SK-N-MC (cell line): ENCODE data around the gene RIN2.

ENCODE experiments used
- DNase-seq: peaks from one replicate; pipeline ENCODE4 v3.0.0-alpha.2; 2011; ENCODE audit warnings: low read depth, low spot score
- H3K27ac ChIP-seq: fragments of 200-600 bp; sonication (generic); 2 replicates; pipeline ENCODE4 v1.5.1; 2016; ENCODE audit warnings: mixed run types
- H3K36me3 ChIP-seq: fragments of 200-600 bp; sonication (generic); 2 replicates; pipeline ENCODE4 v1.6.1; 2017; ENCODE audit warnings: antibody characterized with exemption, low read length, mixed read lengths; ENCODE audit not compliant: insufficient read depth
- H3K4me3 ChIP-seq: fragments of 200-600 bp; sonication (generic); 2 replicates; pipeline ENCODE4 v1.5.1; 2016
- H3K9ac ChIP-seq: fragments of 200-600 bp; sonication (generic); 2 replicates; pipeline ENCODE4 v1.8.0; 2017; ENCODE audit warnings: mixed run types, mixed read lengths; ENCODE audit not compliant: insufficient read length
- H3K9me3 ChIP-seq: fragments of 200-600 bp; sonication (generic); 2 replicates; pipeline ENCODE4 v1.6.1; 2017; ENCODE audit warnings: low read depth, mild to moderate bottlenecking, antibody characterized with exemption, low read length, moderate library complexity, mixed read lengths
- EZH2 ChIP-seq: fragments of 200-600 bp; sonication (generic); IDR thresholded peaks from one replicate; pipeline ENCODE4 v1.6.1; 2017; ENCODE audit warnings: antibody characterized with exemption
- FOXP2 ChIP-seq: optimal IDR thresholded peaks from 2 replicates; pipeline ENCODE3; 2011; ENCODE audit warnings: mild to moderate bottlenecking, moderate library complexity; ENCODE audit not compliant: insufficient read depth; ENCODE audit errors: extremely low read length, control extremely low read depth
- POLR2AphosphoS5 ChIP-seq: IDR thresholded peaks from 2 replicates; pipeline ENCODE4 v1.6.1; 2012; ENCODE audit warnings: mild to moderate bottlenecking, low read depth, low read length, borderline replicate concordance

The RIN2 gene

GRCh38 chr20:19758133-19758500, at the start of gene RIN2:
Gene RIN2, plus strand, starts transcription at chr20:19758258. Its CDS starts 131,344 bp downstream, at chr20:19889602.
- H3K9me3 ChIP-seq = no peaks in the 10 kb centered on the region
- no peak for DNase-seq
- TF ChIP-seq POLR2AphosphoS5 (peak; percentile 40), EZH2 (no peak), FOXP2 (no peak)
- peak within 1 kb of the TSS; percentile 71 for H3K9ac ChIP-seq
- peak within 1 kb of the TSS; percentile 67 for H3K27ac ChIP-seq
- H3K36me3 ChIP-seq = no peaks in the 10 kb centered on the region
- H3K4me3 ChIP-seq = peak within 1 kb of the TSS; percentile 84

GRCh38 chr20:19709635-19710335, 48.3 kb upstream of the RIN2 start:
- Histone ChIP-seq H3K36me3 (no peaks in the 10 kb centered on the region), H3K27ac (no peak overlapping the region), H3K9ac (no peak overlapping the region), H3K9me3 (no peaks in the 10 kb centered on the region), H3K4me3 (no peak overlapping the region)
- TF ChIP-seq EZH2 (no peak), FOXP2 (no peak), POLR2AphosphoS5 (no peak)
- DNase-seq = no peak

GRCh38 chr20:19710336-19711120, 47.5 kb upstream of the RIN2 start:
- DNase-seq = no peak
- Histone ChIP-seq H3K27ac (no peak overlapping the region), H3K9me3 (no peaks in the 10 kb centered on the region), H3K4me3 (no peak overlapping the region), H3K36me3 (no peaks in the 10 kb centered on the region; the same call in 1 of the 2 replicates), H3K9ac (no peak overlapping the region)
- TF ChIP-seq FOXP2 = no peak
- TF ChIP-seq POLR2AphosphoS5 = no peak
- no peak for TF ChIP-seq EZH2

GRCh38 chr20:19711126-19711525, 46.9 kb upstream of the RIN2 start:
- H3K27ac ChIP-seq = no peak overlapping the region
- no peak for DNase-seq
- no peaks in the 10 kb centered on the region for H3K9me3 ChIP-seq
- TF ChIP-seq EZH2 (no peak), POLR2AphosphoS5 (no peak), FOXP2 (no peak)
- no peak overlapping the region for H3K9ac ChIP-seq
- H3K4me3 ChIP-seq = no peak overlapping the region
- no peaks in the 10 kb centered on the region; the same call in 1 of the 2 replicates for H3K36me3 ChIP-seq

GRCh38 chr20:19712721-19713260, 45.3 kb upstream of the RIN2 start:
- Histone ChIP-seq H3K9ac (no peak overlapping the region), H3K4me3 (no peak overlapping the region), H3K27ac (no peak overlapping the region), H3K9me3 (no peaks in the 10 kb centered on the region), H3K36me3 (no peaks in the 10 kb centered on the region; the same call in 1 of the 2 replicates)
- DNase-seq = no peak
- no peak for TF ChIP-seq FOXP2
- no peak for TF ChIP-seq EZH2
- TF ChIP-seq POLR2AphosphoS5 = no peak

GRCh38 chr20:19713822-19714578, 44.1 kb upstream of the RIN2 start:
- TF ChIP-seq POLR2AphosphoS5 (no peak), EZH2 (no peak), FOXP2 (no peak)
- Histone ChIP-seq H3K4me3 (no peak overlapping the region), H3K27ac (no peak overlapping the region), H3K36me3 (no peaks in the 10 kb centered on the region; the same call in 1 of the 2 replicates), H3K9ac (no peak overlapping the region), H3K9me3 (no peaks in the 10 kb centered on the region)
- no peak for DNase-seq

- Histone ChIP-seq H3K27ac (no peak overlapping the region), H3K36me3 (no peaks in the 10 kb centered on the region; the same call in 1 of the 2 replicates), H3K4me3 (no peak overlapping the region), H3K9me3 (no peaks in the 10 kb centered on the region), H3K9ac (no peak overlapping the region)
- no peak for DNase-seq
- TF ChIP-seq FOXP2 (no peak), EZH2 (no peak), POLR2AphosphoS5 (no peak)
Measured at GRCh38 chr20:19714579-19714840, 43.5 kb upstream of the RIN2 start.

GRCh38 chr20:19715986-19716385, 42.1 kb upstream of the RIN2 start:
- TF ChIP-seq POLR2AphosphoS5 (no peak), EZH2 (no peak)
- no peak overlapping the region for H3K9ac ChIP-seq

More at GRCh38 chr20:19715986-19716385, 42.1 kb upstream of the RIN2 start:
- no peaks in the 10 kb centered on the region; the same call in 1 of the 2 replicates for H3K36me3 ChIP-seq
- DNase-seq = no peak
- no peak overlapping the region for H3K4me3 ChIP-seq
- no peaks in the 10 kb centered on the region for H3K9me3 ChIP-seq
- no peak overlapping the region for H3K27ac ChIP-seq
